GM18951 (cell line): ENCODE data around the gene MIF.

Source experiments
- POLR2A ChIP-seq: IDR thresholded peaks from 4 replicates; pipeline ENCODE4 v1.6.1; 2011; ENCODE audit warnings: mild to moderate bottlenecking; ENCODE audit not compliant: insufficient read length, insufficient read depth; ENCODE audit errors: extremely low read depth
- in situ Hi-C: fragments of 300-500 bp; cut with MboI; formaldehyde crosslinking; loops from one replicate; pipeline ENCODE4 v1.12.0; 2022; ENCODE audit warnings: low sequenced_read_pairs, mixed read lengths, inconsistent platforms; ENCODE audit not compliant: unreplicated experiment

The MIF gene

DNA sequence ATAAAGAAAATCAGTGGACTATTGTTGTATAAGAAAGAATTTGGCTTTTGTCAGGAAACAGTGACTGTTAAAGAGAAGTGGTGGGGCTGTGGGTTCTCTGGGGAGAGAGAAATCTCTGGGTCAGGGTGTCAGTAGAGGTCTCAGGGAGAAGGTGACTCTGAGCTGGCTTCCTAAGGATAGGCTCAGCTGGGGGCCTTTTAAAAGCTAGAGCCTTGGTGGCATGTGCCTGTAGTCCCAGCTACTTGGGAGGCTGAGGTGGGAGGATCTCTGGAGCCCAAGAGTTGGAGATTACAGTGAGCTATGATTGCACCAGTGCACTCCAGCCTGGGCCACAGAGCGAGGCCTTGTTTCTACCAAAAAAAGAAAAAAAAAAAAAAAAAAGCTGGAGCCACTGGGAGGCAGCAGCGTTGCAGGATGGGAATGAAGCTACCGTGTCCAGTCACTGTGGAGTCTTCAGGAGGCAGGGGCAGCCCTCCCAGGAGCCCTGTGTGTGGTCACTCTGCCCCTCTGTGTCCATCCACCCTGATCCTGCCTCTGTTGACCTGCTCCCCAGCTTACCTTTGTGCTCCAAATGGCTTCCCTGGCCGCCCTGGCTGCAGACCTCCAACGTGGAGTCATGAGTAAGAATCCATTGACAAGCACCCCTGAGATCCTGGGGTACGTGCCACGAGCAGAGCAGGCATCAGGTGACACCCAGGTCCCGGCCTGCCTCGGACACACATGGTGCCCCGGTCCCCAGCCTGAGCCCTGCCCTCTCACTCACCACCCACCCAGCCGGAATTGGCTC, 5.4 kb upstream of the MIF start:
- no peak for TF ChIP-seq POLR2A
- in situ Hi-C loops, result no loop called here

DNA sequence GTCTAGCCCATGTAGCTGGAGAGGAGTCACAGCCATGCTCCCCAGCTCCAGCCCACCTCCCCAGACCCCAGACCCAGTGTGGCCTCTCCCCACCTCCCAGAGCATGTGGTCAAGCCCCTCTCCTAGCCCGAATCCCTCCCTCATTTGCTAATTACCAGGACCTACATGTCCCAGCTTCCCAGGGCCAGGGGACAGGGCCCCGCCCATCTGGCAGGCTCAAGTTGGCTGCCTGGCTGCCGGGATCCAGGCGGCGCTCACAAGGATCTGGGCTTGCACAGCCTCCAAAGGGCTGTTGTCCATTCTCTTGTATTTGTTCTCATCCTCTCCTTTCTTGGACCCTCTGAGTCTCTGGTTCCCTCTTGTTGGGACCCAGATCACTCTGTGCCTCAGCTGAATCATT, 4.6 kb upstream of the MIF start:
- no peak for TF ChIP-seq POLR2A
- in situ Hi-C loops, result no loop called here

DNA sequence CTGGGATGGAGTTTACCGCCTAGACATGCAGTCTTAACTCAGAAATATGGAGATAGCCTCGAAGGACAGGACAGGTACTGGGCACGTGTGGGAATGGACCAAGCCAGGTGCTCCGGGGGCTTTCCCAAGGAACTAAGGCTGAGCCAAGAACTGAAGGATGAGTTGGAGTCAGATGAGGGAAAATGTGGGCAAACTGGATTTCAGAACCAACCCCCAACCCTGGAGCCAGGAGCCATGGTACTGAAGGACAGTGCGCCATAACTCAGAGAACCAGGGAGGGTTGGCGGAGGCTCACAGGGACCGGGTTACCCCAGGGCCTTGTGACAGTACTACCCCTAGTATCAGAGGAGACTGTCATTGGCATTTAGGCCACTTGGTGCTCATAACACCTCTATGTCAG, 2.5 kb upstream of the MIF start:
- TF ChIP-seq POLR2A, result no peak
- in situ Hi-C loops, result no loop called here

DNA sequence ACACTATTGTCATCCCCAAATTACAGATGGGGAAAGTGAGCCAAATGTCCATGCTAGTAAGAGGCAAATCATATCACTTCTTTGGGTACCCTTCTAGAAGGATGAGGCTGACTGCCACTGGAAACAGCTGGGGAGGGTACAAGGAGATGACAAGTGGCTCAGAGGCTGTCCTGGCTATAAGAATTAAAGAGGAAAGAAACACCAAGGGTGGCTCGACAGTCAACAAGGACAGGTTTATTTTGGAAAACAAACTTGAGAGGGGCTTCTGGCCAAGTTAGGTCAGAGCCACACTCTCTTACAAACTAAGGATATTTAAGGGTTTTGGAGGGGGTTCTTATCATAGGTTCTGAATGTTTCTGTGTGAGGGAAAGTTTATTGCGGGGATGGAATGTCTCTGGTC, 2.1 kb upstream of the MIF start:
- TF ChIP-seq POLR2A, result no peak
- in situ Hi-C loops, result no loop called here

DNA sequence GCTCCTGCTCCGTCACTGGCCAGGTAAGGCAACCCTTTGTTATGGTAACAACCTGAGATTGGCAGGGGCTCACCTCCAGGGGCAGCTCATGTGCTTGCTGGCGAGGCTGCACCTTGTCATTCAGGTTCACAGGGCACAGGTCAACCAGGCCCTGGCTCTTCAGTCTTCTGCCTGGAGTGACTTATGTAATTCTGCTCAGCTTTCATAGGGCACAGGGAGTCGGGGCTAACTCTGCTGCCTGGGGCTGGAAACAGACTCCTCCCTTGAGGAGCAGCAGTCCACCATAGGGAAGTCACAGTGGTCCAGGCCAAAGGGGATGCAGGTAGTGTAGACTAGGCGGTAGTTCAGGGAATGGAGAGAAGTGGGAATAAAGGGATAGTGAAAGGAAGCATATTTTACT, 1.5 kb upstream of the MIF start:
- in situ Hi-C loops, result no loop called here
- no peak for TF ChIP-seq POLR2A

DNA sequence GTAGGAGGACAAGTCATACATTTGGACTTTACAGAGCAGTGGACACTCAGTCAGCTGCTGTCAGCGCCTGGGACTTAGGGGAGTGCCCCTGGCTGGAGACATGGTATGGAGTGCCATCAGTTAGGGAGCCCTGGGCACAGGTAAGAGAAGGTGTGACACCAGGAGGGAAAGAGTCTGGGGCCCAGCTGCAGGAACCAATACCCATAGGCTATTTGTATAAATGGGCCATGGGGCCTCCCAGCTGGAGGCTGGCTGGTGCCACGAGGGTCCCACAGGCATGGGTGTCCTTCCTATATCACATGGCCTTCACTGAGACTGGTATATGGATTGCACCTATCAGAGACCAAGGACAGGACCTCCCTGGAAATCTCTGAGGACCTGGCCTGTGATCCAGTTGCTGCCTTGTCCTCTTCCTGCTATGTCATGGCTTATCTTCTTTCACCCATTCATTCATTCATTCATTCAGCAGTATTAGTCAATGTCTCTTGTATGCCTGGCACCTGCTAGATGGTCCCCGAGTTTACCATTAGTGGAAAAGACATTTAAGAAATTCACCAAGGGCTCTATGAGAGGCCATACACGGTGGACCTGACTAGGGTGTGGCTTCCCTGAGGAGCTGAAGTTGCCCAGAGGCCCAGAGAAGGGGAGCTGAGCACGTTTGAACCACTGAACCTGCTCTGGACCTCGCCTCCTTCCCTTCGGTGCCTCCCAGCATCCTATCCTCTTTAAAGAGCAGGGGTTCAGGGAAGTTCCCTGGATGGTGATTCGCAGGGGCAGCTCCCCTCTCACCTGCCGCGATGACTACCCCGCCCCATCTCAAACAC, 850 bp upstream of the MIF start:
- in situ Hi-C loops, result no loop called here
- TF ChIP-seq POLR2A, result no peak

DNA sequence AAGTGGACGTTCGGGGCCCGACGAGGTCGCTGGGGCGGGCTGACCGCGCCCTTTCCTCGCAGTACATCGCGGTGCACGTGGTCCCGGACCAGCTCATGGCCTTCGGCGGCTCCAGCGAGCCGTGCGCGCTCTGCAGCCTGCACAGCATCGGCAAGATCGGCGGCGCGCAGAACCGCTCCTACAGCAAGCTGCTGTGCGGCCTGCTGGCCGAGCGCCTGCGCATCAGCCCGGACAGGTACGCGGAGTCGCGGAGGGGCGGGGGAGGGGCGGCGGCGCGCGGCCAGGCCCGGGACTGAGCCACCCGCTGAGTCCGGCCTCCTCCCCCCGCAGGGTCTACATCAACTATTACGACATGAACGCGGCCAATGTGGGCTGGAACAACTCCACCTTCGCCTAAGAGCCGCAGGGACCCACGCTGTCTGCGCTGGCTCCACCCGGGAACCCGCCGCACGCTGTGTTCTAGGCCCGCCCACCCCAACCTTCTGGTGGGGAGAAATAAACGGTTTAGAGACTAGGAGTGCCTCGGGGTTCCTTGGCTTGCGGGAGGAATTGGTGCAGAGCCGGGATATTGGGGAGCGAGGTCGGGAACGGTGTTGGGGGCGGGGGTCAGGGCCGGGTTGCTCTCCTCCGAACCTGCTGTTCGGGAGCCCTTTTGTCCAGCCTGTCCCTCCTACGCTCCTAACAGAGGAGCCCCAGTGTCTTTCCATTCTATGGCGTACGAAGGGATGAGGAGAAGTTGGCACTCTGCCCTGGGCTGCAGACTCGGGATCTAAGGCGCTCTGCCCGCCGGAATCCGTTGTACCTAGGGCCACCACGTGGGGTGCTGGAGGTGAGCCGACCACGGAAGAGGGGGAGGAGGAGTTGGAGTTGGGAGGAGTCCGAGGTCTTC, 771 bp downstream of the MIF start:
- in situ Hi-C loops, result no loop called here
- no peak for TF ChIP-seq POLR2A

DNA sequence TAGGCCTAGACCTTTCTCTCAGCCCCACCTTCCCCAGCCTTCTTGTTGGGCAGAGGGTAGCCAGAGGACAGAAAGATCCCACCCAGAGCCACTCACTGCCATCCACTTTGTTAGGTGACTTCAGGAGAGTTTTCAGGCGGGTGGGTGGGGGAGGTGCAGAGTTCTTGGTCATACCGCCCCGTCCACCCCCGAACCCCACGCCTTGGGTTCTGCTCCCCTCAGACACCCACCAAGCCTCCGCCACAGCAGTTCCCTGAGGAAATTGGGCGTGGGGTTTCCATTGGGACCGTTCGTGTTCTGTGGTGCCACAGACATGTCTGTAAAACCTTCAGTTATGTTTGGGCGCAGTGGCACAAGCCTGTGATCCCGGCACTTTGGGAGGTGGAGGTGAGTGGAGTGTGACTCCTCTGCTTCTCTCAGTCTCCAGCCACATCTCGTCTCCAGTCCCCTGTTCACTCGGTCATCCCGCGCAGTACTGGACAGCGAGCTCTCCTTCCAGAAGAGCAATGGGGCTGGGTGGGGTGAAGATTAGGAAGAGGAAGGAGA, 1.5 kb downstream of the MIF start:
- TF ChIP-seq POLR2A, result no peak

DNA sequence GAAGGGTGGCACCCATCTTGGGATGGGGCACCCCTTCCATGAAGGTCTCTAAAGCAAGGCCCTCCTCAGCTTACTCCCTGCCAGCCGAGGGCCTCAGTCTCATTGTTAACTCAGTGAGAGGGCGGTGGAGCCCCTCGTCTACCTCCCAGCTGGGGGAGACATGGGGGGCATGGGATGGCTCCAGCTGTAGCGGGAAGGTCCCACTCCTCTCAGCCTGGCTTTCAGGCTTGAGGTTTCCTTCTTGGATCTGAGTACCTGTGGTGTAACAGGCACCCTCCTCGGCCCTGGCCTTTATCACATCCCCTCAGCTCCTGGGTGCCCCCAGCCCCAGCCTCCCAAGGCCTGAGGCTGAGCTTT, 2.0 kb downstream of the MIF start:
- in situ Hi-C loops, result no loop called here
- TF ChIP-seq POLR2A, result no peak

More for the DNA sequence above, 1.5 kb downstream of the MIF start:
- in situ Hi-C loops, result no loop called here

DNA sequence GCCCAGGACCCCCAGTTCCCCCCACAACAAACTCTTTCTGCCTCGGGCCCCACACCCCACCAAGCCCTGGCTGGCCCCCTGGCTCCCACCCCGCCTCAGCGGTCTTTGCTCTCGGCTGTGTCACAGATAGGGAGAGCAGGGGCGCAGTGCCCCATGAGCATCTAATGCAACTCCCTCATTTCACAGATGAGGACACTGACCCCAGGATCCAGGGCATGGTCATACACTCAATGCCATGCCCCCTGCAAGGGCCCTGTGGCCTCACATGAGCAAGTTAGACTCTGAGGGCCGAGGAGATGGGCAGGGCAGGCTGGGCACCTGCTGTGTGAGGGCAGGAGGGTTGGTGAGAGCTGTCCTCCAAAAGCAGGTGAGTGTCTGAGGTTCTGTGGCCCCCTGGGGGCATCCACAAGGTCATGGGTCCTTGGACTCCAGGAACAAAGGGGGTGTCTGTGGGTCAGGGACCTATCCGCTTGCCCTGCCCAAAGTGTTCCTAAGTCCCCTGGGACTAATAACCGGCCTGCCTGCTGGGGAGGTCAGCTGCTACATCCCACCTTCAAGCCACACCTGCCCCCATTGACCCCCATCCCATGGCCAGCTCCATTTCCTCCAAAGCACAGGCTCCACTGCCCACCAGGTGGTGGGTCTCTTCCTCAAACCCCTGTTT, 2.5 kb downstream of the MIF start:
- no peak for TF ChIP-seq POLR2A
- in situ Hi-C loops, result no loop called here

DNA sequence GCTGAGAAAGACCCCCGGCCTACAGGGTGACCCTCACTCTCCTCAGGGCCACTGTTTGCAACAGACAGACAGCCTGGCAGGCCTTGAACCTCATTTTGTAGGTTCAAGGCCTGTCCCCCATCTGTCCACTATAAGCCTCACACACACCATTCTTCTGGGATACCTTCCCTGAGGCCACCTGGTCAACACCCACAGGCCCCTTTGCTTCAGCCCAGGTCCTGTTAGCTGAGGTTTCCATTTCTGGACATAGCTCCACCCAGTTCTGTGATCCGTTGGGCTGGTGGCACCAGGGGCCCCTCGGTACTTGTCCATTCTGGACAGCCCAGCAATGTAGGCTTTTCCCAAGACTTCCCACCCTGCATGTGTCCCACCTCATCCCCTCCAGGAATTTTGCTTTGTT, 3.1 kb downstream of the MIF start:
- in situ Hi-C loops, result no loop called here
- TF ChIP-seq POLR2A, result no peak
